ENCODE data around the gene GAD2.

Gene GAD2

GRCh38 chr10:26173837-26174236 is 42.7 kb upstream of the GAD2 start:
- Histone ChIP-seq H3K36me3 (ENCODE audit: insufficient read depth, low read length) (no peaks in the 10 kb centered on the region), H3K27ac (ENCODE audit: low read length) (no peak overlapping the region), H4K20me1 (ENCODE audit: insufficient read depth, low read length) (no peaks in the 10 kb centered on the region), H3K79me2 (ENCODE audit: insufficient read depth, low read length) (no peaks in the 10 kb centered on the region), H3K4me3 (ENCODE audit: low read depth in 1 of 2, low read length in 2 of 2) (no peak overlapping the region), H3K4me1 (ENCODE audit: insufficient read depth, low read length) (no peaks in the 10 kb centered on the region), H2AFZ (ENCODE audit: low read depth, low read length) (no peak overlapping the region), H3K27me3 (ENCODE audit: insufficient read depth, low read length, poor library complexity) (peaks cover 8% of the 10 kb centered on the region), H3K9me3 (ENCODE audit: insufficient read depth, low read length, severe bottlenecking) (no peaks in the 10 kb centered on the region), H3K9ac (ENCODE audit: low read depth, low read length) (no peak overlapping the region), H3K4me2 (ENCODE audit: insufficient read depth, low read length) (no peak overlapping the region)
- DNase-seq, result no peak
- ATAC-seq (ENCODE audit: insufficient read depth, low read depth), result no peak
- TF ChIP-seq EZH2 (IDR thresholded peaks at IDR 0.05; ENCODE audit: borderline replicate concordance, low read depth, low read length, severe bottlenecking), result no peak
- TF ChIP-seq CTCF (IDR thresholded peaks at IDR 0.05; ENCODE audit: borderline replicate concordance, extremely low read depth, low read length, poor library complexity, severe bottlenecking), result no peak

GRCh38 chr10:26177341-26177740 is 39.2 kb upstream of the GAD2 start:
- H3K4me1 ChIP-seq (ENCODE audit: insufficient read depth, low read length), result no peaks in the 10 kb centered on the region
- H3K79me2 ChIP-seq (ENCODE audit: insufficient read depth, low read length), result no peaks in the 10 kb centered on the region
- no peak overlapping the region for H3K27ac ChIP-seq (ENCODE audit: low read length)
- peaks cover 8% of the 10 kb centered on the region for H3K27me3 ChIP-seq (ENCODE audit: insufficient read depth, low read length, poor library complexity)
- no peaks in the 10 kb centered on the region for H3K9me3 ChIP-seq (ENCODE audit: insufficient read depth, low read length, severe bottlenecking)
- H3K36me3 ChIP-seq (ENCODE audit: insufficient read depth, low read length), result no peaks in the 10 kb centered on the region
- H3K9ac ChIP-seq (ENCODE audit: low read depth, low read length), result no peak overlapping the region
- no peaks in the 10 kb centered on the region for H4K20me1 ChIP-seq (ENCODE audit: insufficient read depth, low read length)
- DNase-seq (no peak), ATAC-seq (ENCODE audit: insufficient read depth, low read depth) (no peak)
- TF ChIP-seq EZH2 (IDR thresholded peaks at IDR 0.05; ENCODE audit: borderline replicate concordance, low read depth, low read length, severe bottlenecking), result no peak
- TF ChIP-seq CTCF (IDR thresholded peaks at IDR 0.05; ENCODE audit: borderline replicate concordance, extremely low read depth, low read length, poor library complexity, severe bottlenecking), result no peak
- no peak overlapping the region for H2AFZ ChIP-seq (ENCODE audit: low read depth, low read length)
- H3K4me3 ChIP-seq (ENCODE audit: low read depth in 1 of 2, low read length in 2 of 2), result no peak overlapping the region
- H3K4me2 ChIP-seq (ENCODE audit: insufficient read depth, low read length), result no peak overlapping the region

GRCh38 chr10:26194275-26194674 is 22.3 kb upstream of the GAD2 start:
- no peaks in the 10 kb centered on the region for H3K36me3 ChIP-seq (ENCODE audit: insufficient read depth, low read length)
- no peaks in the 10 kb centered on the region for H3K79me2 ChIP-seq (ENCODE audit: insufficient read depth, low read length)
- TF ChIP-seq CTCF (IDR thresholded peaks at IDR 0.05; ENCODE audit: borderline replicate concordance, extremely low read depth, low read length, poor library complexity, severe bottlenecking) (no peak), EZH2 (IDR thresholded peaks at IDR 0.05; ENCODE audit: borderline replicate concordance, low read depth, low read length, severe bottlenecking) (no peak)
- H3K4me2 ChIP-seq (ENCODE audit: insufficient read depth, low read length), result no peak overlapping the region
- no peaks in the 10 kb centered on the region for H3K9me3 ChIP-seq (ENCODE audit: insufficient read depth, low read length, severe bottlenecking)
- H3K27me3 ChIP-seq (ENCODE audit: insufficient read depth, low read length, poor library complexity), result peaks cover 5% of the 10 kb centered on the region
- H3K4me1 ChIP-seq (ENCODE audit: insufficient read depth, low read length), result no peaks in the 10 kb centered on the region
- no peak overlapping the region for H2AFZ ChIP-seq (ENCODE audit: low read depth, low read length)
- H3K9ac ChIP-seq (ENCODE audit: low read depth, low read length), result no peak overlapping the region
- ATAC-seq (ENCODE audit: insufficient read depth, low read depth) (no peak), DNase-seq (no peak)
- H4K20me1 ChIP-seq (ENCODE audit: insufficient read depth, low read length), result no peaks in the 10 kb centered on the region
- no peak overlapping the region for H3K4me3 ChIP-seq (ENCODE audit: low read depth in 1 of 2, low read length in 2 of 2)
- H3K27ac ChIP-seq (ENCODE audit: low read length), result no peak overlapping the region

- Histone ChIP-seq H3K27ac (ENCODE audit: low read length) (no peak overlapping the region), H3K9me3 (ENCODE audit: insufficient read depth, low read length, severe bottlenecking) (no peaks in the 10 kb centered on the region), H3K79me2 (ENCODE audit: insufficient read depth, low read length) (no peaks in the 10 kb centered on the region), H3K4me2 (ENCODE audit: insufficient read depth, low read length) (no peak overlapping the region), H3K9ac (ENCODE audit: low read depth, low read length) (no peak overlapping the region), H3K27me3 (ENCODE audit: insufficient read depth, low read length, poor library complexity) (peaks cover 5% of the 10 kb centered on the region), H4K20me1 (ENCODE audit: insufficient read depth, low read length) (no peaks in the 10 kb centered on the region), H3K4me3 (ENCODE audit: low read depth in 1 of 2, low read length in 2 of 2) (no peak overlapping the region), H3K36me3 (ENCODE audit: insufficient read depth, low read length) (no peaks in the 10 kb centered on the region), H2AFZ (ENCODE audit: low read depth, low read length) (no peak overlapping the region), H3K4me1 (ENCODE audit: insufficient read depth, low read length) (no peaks in the 10 kb centered on the region)
- TF ChIP-seq CTCF (IDR thresholded peaks at IDR 0.05; ENCODE audit: borderline replicate concordance, extremely low read depth, low read length, poor library complexity, severe bottlenecking) (no peak), EZH2 (IDR thresholded peaks at IDR 0.05; ENCODE audit: borderline replicate concordance, low read depth, low read length, severe bottlenecking) (no peak)
- ATAC-seq (ENCODE audit: insufficient read depth, low read depth), result no peak
- DNase-seq, result no peak
Measured at GRCh38 chr10:26197248-26197647, 19.3 kb upstream of the GAD2 start.

All from DND-41 (cell line).